Measurements from ENCODE around the gene ATP11B.
A peak's percentile ranks its signal among the peaks of the same experiment; 100 is the strongest.

ATP11B gene

GRCh38 chr3:182792901-182793662 lies at the start of gene ATP11B:
Gene ATP11B (plus strand): TSS chr3:182793504. CDS start chr3:182793760, 256 bp downstream.
- DNase-seq (ENCODE audit: low read depth): peak; percentile 70

GRCh38 chr3:182746959-182747358 lies 46.3 kb upstream of the ATP11B start:
- no peak for DNase-seq (ENCODE audit: low read depth)

GRCh38 chr3:182755308-182755707 lies 38.0 kb upstream of the ATP11B start:
- no peak for DNase-seq (ENCODE audit: low read depth)

- DNase-seq (ENCODE audit: low read depth): no peak
These were observed 37.6 kb upstream of the ATP11B start for GRCh38 chr3:182755712-182756111.

- DNase-seq (ENCODE audit: low read depth): no peak
These were observed 32.6 kb upstream of the ATP11B start for GRCh38 chr3:182760576-182761164.

GRCh38 chr3:182763896-182764295 lies 29.4 kb upstream of the ATP11B start:
- DNase-seq (ENCODE audit: low read depth): no peak

GRCh38 chr3:182765287-182765686 lies 28.0 kb upstream of the ATP11B start:
- no peak for DNase-seq (ENCODE audit: low read depth)

- DNase-seq (ENCODE audit: low read depth): no peak
These were observed 27.2 kb upstream of the ATP11B start for GRCh38 chr3:182766099-182766498.

GRCh38 chr3:182768413-182768812 lies 24.9 kb upstream of the ATP11B start:
- DNase-seq (ENCODE audit: low read depth): no peak

- DNase-seq (ENCODE audit: low read depth): no peak
These were observed 23.6 kb upstream of the ATP11B start for GRCh38 chr3:182769673-182770072.

GRCh38 chr3:182782149-182782548 lies 11.2 kb upstream of the ATP11B start:
- no peak for DNase-seq (ENCODE audit: low read depth)

GRCh38 chr3:182783106-182783505 lies 10.2 kb upstream of the ATP11B start:
- no peak for DNase-seq (ENCODE audit: low read depth)

GRCh38 chr3:182784542-182784941 lies 8.8 kb upstream of the ATP11B start:
- no peak for DNase-seq (ENCODE audit: low read depth)

GRCh38 chr3:182785142-182785541 lies 8.2 kb upstream of the ATP11B start:
- no peak for DNase-seq (ENCODE audit: low read depth)

GRCh38 chr3:182785756-182786155 lies 7.5 kb upstream of the ATP11B start:
- DNase-seq (ENCODE audit: low read depth): no peak

- no peak for DNase-seq (ENCODE audit: low read depth)
These were observed 6.6 kb upstream of the ATP11B start for GRCh38 chr3:182786564-182787196.

GRCh38 chr3:182787302-182788036 lies 5.8 kb upstream of the ATP11B start:
- DNase-seq (ENCODE audit: low read depth): no peak

GRCh38 chr3:182789371-182789770 lies 3.9 kb upstream of the ATP11B start:
- DNase-seq (ENCODE audit: low read depth): no peak

- no peak for DNase-seq (ENCODE audit: low read depth)
These were observed 2.7 kb upstream of the ATP11B start for GRCh38 chr3:182790612-182791011.

- DNase-seq (ENCODE audit: low read depth): peak; percentile 7
These were observed 555 bp downstream of the ATP11B start for GRCh38 chr3:182793663-182794454.

- DNase-seq (ENCODE audit: low read depth): no peak
These were observed 1.4 kb downstream of the ATP11B start for GRCh38 chr3:182794455-182795388.
